Tongue (tissue), 2 donors: Measurements from ENCODE around the gene CHN2. TPM values are rescaled to one million over a fixed set of nuclear protein-coding genes. Genes with fewer than 3 reads are reported as not detected.

Experiments used
- DNase-seq: peaks from one replicate; pipeline ENCODE4 v3.0.0-alpha.2; 2015
- total RNA-seq: library from RNA; depleted of rRNA; stranded (reverse); fragments of >200 nt; gene quantifications from one replicate; pipeline ENCODE4 v1.2.3, GENCODE V29; 2014

Gene CHN2
- total RNA-seq, 1 donor from 2014 or later: 7.6 TPM

DNA sequence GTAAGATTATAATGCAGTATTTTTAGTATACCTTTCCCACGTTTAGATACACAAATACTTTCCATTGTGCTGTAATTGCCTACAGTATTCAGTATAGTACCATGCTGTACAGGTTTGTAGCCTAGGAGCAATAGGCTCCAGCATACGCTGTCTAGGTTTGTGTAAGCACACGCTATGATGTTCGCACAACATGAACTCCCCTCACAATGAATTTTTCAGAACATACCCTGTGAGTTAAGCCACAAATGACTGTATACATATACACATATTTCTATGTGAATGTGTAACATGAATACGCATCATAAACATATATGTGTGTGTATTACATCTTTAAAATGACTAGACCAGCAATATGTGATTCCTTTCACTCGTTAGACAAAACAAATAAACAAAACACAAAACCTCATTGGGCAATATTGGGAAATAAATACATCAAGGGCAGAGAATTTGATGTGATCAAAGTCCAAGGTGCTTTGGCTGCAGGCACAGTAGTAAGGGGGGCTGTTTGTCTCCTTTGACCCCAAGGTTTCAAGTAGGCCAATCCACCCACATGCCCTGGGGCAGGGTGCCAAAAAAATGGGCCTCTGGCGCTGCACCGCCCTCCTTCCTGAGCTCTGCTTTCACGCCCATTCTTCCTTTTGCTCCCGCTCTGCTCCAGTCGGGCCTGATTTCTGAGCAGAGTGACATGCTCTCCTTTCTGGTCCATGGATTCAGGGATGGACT is 33.9 kb downstream of the CHN2 start:
- no peak for DNase-seq

DNA sequence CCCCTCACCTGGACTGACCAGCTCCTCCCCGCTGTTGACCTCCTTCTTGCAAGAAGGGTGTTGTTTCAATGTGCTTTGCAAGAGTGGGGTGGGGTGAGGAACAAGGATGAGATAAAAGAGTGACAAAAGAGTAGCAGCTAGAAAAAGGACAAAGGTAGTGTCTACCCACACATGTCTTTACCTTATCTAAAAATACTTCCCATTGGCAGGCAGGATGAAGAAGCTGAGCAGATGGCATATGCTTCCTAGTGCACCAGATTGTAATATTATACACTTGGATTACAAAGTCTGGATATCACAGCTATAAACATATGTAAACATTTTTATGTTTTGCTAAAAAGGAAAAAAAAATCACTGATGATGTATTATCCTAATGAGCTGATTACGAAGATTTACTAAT is 34.5 kb downstream of the CHN2 start:
- no peak for DNase-seq

DNA sequence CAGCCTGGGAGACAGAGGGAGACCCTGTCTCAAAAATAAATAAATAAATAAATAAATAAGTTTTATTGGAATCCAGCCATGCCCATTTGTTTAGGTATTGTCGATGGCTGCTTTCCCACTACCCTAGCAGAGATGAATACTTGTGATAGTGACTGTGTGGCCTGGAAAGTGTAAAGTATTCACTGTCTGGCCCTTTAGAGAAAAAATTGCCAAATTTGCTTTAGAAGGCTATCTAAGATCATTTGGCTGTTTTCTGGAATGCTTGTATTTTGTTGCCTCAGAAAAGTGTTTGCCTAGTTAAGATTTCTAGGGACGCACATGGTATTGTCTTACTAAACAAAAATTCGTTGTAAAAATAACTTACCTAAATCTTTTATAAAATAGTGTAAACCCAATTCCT is 35.4 kb downstream of the CHN2 start:
- no peak for DNase-seq

DNA sequence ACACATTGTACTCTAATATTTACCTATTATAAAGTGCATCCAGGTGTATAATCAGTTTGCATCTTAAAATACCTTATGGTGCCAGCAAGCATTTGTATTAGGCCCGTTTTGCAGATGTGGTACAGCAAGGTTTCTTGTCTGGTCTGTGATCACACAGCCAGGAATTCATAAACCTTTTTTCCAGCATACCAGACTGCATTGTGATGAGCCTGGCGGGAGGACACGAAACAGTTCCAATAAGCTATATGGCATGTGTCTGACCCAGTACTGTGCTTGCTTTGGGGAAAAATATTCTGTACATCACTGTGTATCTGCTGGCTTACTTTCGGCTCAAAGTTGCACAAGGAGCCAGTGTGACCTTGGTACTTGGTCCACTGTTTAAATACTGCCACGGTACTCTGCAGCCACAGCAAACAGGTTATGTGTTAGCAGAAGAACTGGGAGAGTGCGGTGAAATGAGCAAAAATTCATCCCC is 36.3 kb downstream of the CHN2 start:
- no peak for DNase-seq

DNA sequence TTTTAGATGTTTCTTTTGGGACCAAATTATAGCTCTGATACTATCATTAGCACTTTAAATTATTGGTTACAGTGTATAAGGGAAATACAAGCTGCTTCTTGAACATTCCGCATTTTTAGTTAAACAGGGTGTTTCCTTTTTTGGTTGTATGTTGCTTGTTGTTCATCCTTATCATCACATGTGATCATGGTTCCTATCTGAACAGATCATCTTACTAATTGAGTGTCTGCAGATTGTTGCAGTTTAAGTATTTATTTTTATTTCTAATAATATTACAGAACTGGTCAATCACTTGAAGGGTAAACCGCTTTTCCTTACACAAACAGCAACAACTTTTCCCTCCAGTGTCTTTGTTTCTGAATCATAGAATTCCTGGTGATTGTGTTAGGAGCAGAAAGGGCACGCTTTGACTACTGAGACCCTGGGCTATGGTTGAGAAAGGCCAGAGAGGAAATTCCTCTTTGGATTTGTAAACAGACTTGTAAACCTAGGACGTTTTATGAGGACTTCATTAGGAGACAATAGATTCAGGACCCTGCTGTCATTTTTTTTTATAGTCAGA is 37.2 kb downstream of the CHN2 start:
- DNase-seq: no peak

DNA sequence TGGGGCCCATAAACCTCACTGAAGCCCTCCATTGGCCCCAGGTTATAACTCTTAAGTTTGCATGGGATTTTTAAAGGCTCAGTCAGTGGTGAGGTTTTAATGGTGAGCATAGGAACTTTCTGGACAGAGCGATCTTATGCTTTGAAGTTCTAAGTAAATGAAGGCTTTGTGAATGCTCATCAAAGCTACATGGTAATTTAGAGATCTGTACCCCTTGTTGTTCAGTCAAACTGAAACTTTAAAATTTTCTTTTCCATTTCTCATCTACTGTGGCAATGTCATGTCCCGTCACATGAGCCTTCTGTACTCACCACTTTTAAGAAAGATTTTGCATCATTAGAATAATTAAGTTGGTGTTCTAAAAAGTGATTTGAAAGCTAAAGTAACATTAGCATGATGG is 39.9 kb downstream of the CHN2 start:
- no peak for DNase-seq

DNA sequence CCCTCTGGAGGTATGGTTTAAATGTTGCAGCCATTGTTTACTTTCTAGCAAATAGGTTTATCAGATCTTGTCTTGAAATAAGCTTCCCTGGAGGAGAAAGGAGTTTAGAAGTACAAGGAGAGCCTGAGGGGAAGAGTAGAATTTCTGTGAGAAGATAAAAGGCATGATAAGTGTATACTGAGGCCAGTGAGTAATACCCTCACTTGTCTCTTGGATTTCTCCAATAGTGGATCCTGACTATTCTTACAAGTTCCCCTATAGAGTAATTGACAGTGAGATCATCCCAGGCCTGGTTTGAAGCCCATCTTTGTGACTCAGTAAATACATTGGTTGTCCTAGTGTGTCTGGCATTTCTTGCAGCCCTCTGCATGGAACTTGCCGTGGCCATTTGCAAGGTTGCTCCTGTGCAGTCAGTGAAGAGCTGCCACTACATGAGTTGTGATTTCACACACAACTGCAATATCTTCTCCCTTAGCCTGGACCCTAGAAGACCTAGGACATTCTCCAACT is 41.6 kb downstream of the CHN2 start:
- no peak for DNase-seq

DNA sequence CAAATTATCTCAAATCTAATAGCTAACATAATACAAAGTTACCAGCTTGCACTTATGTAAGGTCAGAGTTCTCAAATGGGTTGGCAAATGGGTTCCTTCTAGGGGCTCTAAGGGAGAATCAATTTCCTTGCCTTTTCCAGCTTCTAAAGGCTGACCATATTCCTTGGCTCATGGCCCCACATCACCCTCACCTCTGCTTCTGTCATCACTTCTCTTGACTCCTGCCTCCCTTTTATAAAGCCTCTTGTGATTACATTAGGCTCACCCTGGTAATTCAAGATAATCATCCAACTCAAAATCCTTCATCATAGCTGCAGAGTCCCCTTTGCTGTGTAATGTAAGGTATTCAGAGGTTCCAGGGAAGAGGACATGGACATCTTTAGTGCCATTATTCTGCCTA is 42.1 kb downstream of the CHN2 start:
- no peak for DNase-seq

DNA sequence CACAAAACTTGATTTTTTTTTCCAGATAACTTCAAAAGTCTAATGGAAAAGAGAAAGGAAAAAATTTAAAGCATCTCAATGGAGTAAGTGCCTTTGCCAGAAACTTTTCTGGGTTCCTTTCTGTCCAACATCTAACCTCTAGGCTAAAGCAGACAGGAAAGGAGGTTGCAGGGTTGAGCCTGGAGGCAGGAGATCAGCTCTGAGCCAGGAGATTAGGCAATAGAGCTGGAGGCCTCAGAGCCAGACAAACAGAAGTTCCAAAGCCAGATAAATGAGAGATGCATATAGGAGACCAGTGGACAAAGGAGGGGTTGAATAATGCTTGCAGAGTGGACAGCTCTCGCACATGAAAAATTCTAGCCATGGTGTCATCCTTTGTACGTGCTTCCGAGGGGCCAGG is 42.9 kb downstream of the CHN2 start:
- DNase-seq: no peak

DNA sequence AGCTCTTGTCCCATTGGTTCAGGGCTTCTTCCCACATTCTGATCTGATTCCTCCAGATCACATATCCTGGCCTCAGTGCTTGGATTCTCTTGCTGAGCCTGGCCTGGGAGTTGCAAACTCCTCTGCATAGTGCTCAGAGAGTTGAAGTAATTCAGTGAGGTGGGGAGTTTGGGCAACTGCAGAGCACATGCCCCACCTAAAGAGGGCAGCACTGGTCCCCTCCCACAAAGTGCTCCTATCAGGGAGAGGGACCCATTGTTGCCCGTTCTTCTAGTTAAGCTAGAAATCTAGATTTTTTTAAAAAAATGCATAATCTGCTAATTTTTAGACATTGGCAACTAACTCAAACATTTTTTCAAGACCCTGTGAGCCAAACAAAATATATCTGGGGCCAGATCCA is 45.1 kb downstream of the CHN2 start:
- DNase-seq: no peak

DNA sequence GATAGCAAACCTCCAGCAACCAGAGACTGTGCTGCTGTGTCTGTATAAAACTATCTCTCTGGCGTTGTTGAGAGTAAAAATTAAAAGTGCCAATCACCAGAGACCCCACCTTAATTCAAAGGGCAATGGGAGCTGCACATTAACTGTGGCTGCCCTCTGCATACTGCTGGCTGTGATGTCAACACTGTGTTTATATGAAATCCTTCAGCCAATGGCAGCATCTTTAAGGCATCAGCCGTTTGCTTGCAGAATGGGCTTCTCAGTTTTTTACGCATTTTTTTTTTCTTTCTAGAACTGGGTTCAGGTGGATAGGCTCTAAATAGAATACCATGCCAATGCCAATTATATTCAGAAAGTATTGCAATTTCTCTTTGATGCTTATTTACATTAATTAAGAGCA is 47.7 kb downstream of the CHN2 start:
- DNase-seq: no peak

DNA sequence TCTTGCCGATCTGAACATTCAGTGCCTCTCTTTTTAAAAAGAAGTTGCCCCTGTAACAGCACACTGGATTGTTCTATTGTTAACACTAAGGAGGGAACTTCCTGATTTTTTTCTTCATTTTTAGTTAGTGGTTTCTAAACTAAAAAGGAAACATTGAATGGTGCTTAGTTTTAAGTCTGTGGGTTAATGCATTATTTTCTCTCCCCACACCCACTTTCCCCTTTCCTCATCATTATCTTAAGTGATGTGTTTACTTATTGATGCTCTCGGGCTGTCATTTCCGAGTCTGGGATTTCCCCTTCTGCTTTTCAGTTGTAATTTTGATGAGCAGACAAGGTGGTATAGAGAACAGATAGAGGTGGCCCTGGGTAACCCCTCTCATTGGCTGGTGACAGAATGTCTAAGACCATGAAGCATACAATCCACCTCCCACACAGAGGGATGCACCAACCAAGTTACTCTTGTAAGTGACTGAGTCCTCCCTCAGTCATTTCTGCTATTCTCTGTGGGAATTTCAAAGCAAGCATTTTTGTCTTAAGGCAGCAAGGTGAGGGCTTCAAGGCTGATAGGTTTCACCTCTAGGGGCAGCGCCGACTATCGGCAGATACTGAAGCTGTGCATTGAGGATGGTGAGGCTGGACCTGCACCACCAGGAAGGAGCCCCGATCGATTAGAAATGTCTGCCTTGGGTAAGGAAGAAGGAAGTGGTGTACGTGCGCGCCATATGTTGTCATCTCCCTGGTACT is 49.5 kb downstream of the CHN2 start:
- DNase-seq: no peak

DNA sequence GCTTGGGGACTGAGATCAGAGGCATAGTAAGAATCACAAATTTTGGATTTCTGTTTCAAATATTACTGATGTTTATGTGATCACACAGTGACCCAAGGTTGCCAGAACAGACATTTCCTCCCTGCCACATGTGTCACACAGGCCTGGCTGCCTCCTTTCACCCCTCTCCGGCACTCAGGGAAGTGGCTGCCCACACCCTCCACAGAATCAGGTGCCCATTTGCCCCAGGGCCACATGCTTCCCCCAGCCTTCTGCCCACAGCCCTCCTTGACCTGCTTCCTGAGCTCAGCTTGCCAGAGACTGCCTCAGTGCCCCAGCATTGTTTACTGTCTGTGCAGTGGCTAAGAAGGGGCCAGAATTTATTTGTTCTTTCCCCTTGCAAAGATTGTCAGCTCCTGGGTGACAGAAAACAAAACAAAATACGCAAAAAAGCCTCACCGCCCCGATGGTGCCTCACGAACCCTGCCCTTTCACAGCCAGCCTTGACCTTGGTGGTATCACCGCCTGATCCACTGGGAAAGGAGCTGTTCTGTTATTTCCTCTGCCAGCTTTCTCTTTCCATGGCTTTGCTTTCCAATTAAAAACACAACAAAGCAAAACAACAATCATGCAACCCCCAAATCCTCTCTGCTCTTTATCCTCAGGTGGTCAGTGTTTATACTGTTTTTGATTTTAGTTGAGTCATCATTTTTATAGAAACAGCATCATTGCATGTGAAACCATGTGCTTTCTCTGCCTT is 52.8 kb downstream of the CHN2 start:
- no peak for DNase-seq

DNA sequence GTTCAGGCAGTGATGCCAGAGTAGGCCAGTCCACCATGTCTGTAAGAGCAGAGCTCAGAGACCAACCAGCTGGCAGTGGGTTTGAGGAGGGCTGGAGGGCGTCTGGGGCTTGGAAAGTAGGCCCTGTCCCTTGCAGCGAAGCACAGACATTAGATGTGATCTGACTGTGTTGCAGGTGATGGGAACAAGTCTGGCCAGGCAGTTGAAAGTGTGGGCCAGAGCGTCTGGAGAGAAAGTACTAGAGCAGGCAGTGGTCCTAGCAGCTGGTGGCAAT is 53.3 kb downstream of the CHN2 start:
- DNase-seq: no peak

DNA sequence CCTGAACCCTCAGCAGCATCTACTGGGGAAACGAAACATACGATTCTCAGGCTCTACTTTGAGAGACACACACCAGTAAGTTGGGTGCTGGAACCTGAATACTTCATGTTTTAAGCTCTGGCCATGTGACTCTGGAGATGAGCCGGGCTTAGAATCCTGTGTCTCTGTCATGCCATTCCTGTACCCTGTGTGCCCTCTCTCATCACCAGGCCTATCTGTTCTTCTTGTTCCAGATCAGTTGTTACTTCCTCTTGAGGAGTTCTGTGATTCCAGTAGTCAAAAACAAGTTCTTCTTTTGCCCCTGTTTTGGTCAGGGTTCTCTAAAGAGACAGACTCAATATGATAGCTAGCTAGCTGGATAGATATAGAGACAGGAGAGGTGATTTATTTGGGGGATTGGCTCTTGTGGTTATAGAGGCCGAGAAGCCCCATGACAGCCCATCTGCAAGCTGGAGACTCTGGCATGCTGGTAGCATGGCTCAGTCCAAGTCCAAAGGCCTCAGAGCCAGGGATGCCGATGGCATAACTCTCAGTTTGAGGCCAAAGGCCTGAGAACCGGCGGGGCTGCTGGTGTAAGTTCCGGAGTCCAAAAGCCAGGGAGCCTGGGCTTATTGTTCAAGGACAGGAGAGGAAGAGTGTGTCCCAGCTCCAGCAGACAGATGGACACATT is 54.3 kb downstream of the CHN2 start:
- no peak for DNase-seq

DNA sequence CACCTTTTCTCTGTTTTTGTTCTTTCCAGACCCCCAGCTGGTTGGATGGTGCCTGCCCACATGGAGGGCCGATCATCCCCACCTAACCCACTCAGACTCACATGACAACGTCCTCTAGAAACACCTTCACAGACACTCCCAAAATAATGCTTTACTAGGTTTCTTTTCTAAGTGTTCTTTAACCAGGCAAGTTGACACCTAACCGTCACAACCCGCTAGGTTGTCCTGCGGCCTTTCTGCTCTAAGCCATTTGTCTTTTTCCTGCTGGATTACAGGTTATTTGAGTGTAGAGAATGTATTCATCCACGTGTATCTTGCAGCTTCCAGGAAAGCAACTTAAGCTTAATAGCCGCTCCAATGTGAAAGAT is 54.8 kb downstream of the CHN2 start:
- no peak for DNase-seq

DNA sequence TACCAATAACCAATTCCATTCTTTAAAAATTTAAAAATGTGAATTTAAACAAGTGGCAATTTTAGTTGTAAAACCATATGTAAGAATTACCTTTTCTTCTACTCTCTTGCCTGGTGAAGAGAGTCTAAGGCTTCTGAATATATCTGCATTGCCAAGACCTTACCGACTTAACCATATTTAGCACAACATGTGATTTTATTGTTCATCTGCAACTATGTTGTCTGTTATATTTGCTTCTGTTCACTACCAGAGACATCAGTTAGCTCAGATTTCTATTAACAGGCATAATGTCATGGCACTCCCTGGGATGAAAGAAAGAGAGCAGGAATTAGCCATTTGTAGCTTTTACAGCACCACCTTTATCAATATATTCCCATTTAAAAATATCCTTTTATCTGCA is 55.3 kb downstream of the CHN2 start:
- no peak for DNase-seq

DNA sequence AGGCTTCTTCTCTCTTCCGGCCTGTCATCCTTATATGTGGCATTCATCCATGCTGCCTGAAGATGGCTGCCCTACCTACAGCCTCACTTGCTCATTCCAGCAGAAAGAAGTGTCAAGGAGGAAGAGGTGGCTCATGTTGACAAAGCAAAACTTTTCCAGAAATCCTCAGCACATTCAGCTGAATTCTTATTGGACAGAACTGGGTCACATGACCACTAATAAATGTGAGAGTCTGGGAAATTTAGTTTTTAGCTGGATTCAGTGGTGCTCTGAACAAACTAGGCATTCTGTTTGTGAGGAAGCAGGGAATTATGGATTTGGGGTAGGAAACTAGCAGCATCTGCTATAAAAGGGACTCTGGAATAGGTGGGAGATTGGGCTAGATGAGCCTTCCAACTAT is 58.6 kb downstream of the CHN2 start:
- no peak for DNase-seq

DNA sequence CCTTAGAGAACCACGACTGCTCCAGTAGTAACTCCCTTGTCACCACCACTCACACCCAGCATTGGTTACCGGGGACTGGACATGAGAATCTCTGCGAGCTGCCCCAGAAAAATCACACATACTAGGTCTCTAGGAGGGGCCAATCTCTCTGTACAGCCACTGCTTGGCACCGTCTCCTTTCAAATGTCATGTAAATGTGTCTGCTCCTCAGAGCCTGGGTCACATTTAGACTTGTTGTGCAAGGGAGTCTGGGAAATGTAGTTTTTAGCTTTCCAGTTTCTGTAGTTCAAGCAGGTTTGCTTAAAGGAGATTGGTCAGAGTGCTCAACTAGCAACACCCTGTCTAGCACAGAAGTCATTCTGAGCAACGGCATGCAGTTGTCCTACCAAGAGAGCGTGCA is 60.0 kb downstream of the CHN2 start:
- DNase-seq: no peak

DNA sequence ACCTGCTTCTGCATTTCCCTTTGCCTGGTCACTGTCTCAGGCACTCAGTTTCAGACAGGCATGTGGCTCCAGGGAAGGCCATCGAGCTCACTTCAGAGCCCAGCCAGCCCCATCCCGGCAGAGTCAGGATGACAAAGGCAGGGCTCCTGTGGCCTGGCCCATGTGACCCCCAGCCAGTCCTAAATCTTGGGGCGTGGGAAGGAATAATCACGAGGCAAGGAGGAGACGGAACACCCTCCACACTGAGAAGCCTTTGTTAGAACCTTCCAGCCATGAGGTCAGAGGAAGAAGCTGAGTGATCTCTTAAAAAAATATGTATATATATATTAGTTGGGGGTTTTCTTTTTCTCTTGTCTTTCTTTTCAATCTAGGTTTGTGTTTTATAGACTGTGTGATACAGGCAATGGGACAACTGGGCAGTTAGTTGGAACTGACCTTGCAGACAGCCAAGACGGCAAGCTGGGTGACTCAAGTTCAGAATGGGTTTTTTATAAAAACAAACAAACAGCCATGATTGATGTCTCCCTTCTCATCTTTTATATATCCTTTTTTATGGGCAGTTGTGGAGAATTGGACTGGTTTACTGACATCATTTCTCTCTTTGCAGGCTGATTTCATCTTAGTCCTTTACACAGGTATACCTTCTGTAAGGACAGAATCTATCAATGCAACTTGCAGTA is 60.8 kb downstream of the CHN2 start:
- DNase-seq: no peak

DNA sequence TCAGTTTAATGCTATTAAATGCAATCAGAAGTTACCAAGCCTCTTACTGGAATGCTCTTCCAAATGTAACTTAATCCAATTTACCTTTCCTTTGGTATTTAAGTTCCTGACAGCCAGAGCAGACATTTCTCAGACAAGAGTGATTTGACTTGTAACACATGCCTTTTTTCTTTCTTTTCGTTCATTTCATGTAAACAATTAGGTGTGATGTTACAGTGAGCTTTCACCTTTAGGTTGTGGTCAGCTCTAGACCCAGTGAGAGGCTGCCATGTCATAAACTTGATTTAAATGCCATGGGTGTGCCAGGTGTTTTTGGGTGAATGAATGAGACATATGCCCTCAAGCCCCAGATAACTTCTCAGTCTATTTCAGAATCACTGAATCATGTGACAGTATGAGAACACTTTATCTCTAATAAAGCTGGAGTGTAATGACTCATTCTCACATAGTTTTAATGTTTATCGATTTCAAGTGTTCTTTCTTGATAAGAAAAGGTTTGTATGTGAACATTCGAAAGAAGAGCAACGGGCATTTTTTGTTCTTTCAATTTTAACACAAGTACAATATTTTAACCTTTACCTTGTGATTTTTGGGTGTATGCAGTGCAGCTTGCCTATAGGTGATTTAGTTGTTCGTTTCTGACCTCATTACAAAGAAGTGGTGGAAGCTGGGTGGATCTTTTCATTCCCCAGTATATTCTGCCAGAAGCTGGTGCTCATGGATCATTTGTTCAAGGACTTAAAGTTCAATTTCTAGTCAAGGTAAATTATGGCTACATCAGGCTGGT is 61.5 kb downstream of the CHN2 start:
- no peak for DNase-seq
